Mesodermal cell (in vitro differentiated cells): ENCODE results near the gene ERC1.

Experiments used
- H3K27ac ChIP-seq: 2 replicates; pipeline ENCODE4 v1.7.0; 2013; ENCODE audit warnings: mild to moderate bottlenecking, low read depth, low read length, moderate library complexity; ENCODE audit not compliant: severe bottlenecking
- H3K36me3 ChIP-seq: 2 replicates; pipeline ENCODE4 v1.7.1; 2013; ENCODE audit warnings: mild to moderate bottlenecking, low read length, moderate library complexity; ENCODE audit not compliant: control insufficient read depth, insufficient read depth
- H3K4me1 ChIP-seq: one replicate; pipeline ENCODE4 v1.7.1; 2013; ENCODE audit warnings: mild to moderate bottlenecking, low read length; ENCODE audit not compliant: insufficient read depth, control insufficient read depth, poor library complexity, severe bottlenecking
- H3K4me3 ChIP-seq: 2 replicates; pipeline ENCODE4 v1.7.0; 2013; ENCODE audit warnings: low read length, control low read depth, mild to moderate bottlenecking; ENCODE audit not compliant: insufficient read depth, poor library complexity, severe bottlenecking; ENCODE audit errors: extremely low read depth
- H3K9me3 ChIP-seq: 2 replicates; pipeline ENCODE4 v1.7.1; 2013; ENCODE audit warnings: mild to moderate bottlenecking, low read length, moderate library complexity; ENCODE audit not compliant: control insufficient read depth
- WGBS, 2 experiments: methylation state at CpG; one replicate each; pipeline ENCODE4 v1.1.5; 2013; ENCODE audit warnings: missing lambda C conversion rate in 2 of 2; ENCODE audit not compliant: insufficient coverage in 2 of 2; 5-methylcytosine and 5-hydroxymethylcytosine counted together

ERC1 gene

DNA sequence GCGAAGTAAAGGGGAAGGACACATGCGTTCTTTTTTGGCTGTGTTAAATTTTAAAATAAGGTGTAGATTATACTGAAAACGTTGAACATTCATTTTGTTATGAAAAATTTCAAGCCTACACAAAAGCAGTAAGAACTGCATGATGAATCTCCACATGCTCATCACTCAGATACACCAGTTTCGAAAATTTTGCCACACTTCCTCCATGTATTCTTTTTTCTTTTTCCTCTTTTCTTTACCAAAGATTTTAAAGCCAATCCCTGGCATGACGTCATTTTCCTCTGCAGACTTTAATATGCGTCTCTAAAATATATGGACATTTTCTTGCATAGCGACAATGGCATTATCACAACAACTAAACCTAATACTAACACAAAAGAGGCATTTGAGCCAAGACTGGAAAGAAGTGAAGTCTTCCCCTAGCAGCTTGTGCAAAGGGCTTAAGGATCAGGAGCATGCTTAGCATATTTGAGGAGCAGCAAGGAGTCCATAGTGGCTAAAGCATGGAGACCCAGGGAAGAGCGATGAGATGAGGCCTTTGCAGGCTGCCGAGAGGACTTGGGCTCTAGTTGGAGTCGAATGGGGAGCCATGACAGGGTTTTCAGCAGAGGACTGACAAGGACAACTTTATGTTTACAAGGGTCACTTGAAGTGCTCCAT lies 111.9 kb downstream of the ERC1 start:
- H3K4me3 ChIP-seq = no peak overlapping the region
- no peaks in the 10 kb centered on the region for H3K9me3 ChIP-seq
- peaks cover 7% of the 10 kb centered on the region for H3K4me1 ChIP-seq
- 90 to 93% methylated on average over 5 to 7 of the region's 10 CpGs for WGBS, 2 experiments
- H3K36me3 ChIP-seq = no peaks in the 10 kb centered on the region
- no peak overlapping the region for H3K27ac ChIP-seq

DNA sequence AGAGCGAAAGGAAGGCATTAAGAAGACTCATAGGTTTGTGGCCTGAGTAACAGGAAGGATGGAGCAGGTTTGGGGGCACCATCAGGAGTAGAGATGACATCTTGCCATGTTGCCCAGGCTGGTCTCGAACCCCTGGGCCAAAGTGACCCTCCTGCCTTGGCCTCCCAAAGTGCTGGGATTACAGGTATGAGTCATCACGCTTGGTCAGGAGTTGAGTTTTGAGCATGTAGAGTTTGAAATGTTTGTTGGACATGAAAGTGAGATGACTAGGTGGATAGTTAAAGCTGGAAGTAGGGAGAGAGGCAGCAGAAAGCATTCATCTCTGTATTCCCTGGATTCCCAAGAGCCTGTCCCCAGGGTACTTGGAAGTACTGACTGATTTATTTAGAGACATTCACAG lies 112.6 kb downstream of the ERC1 start:
- WGBS, 2 experiments = 93 to 95% methylated on average over 3 of the region's 3 CpGs
- no peak overlapping the region for H3K27ac ChIP-seq
- H3K9me3 ChIP-seq = no peaks in the 10 kb centered on the region
- no peaks in the 10 kb centered on the region for H3K36me3 ChIP-seq
- H3K4me1 ChIP-seq = peaks cover 7% of the 10 kb centered on the region
- no peak overlapping the region for H3K4me3 ChIP-seq

DNA sequence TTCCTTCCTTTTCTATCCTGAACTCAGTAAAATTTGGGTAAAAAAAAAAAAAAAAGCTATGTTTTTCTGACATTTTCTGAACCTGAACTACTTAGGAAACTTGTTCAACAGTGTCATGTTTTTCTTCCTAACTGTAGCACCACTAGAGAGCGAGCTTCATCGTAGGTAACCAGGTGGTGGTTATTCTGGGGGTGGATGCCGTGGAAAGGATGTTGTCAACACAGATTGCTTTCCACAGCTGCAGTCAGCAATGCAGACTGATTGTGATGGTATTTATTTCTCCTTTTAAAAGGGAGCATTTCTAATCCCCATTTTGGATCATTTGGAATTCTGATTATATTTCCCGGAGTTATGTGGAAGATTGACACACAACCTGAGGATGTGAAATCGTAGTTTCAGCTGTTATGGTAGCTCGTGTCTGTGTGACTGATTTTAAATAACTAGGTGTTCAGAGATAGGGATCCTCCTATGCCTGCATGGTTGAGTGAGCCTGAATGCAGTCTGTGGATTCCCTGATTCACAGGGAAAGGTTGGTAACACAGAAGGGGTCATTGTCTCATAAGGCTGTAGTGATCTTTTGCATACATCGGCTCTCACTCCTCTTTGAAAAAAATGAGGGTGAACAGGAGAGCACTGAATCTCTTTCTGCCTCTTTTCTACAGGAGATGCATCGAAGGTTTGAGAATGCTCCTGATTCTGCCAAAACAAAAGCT lies 113.2 kb downstream of the ERC1 start:
- Histone ChIP-seq H3K27ac (no peak overlapping the region), H3K4me3 (no peak overlapping the region), H3K9me3 (no peaks in the 10 kb centered on the region), H3K36me3 (no peaks in the 10 kb centered on the region), H3K4me1 (peaks cover 7% of the 10 kb centered on the region)
- 82 to 90% methylated on average over 4 of the region's 8 CpGs for WGBS, 2 experiments

DNA sequence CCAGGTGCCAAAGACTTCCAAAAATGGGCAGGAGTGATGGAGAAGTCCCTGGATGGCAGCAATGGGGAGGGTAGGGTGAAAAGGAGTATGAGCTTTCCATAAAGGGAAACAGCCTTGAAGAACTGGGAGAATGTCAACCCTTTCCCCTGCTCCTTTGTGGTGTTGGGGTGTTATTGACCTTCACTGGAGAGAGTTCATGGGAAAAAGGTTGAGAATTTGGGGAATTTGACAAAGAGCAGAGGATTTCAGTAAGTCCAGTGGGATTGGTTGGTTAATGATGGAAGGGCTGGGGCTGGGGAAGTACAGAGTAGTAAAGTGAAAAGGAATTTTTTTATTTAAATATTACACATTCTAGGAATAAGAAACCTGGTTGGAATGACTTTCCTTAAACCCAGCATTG lies 116.6 kb downstream of the ERC1 start:
- Histone ChIP-seq H3K9me3 (no peaks in the 10 kb centered on the region), H3K4me1 (peaks cover 7% of the 10 kb centered on the region), H3K36me3 (peaks cover 10% of the 10 kb centered on the region), H3K4me3 (no peak overlapping the region), H3K27ac (no peak overlapping the region)

- Histone ChIP-seq H3K27ac (no peak overlapping the region), H3K4me1 (peaks cover 1% of the 10 kb centered on the region), H3K9me3 (no peaks in the 10 kb centered on the region), H3K36me3 (peaks cover 10% of the 10 kb centered on the region), H3K4me3 (no peak overlapping the region)
- WGBS, 2 experiments = 80 to 100% methylated on average over 1 of the region's 1 CpG
Observed at GRCh38 chr12:1108276-1108675, 117.3 kb downstream of the ERC1 start.

- WGBS, 2 experiments = 100% methylated on average over 1 to 2 of the region's 4 CpGs
- Histone ChIP-seq H3K9me3 (no peaks in the 10 kb centered on the region), H3K4me1 (no peaks in the 10 kb centered on the region)
Observed at GRCh38 chr12:1115484-1116231, 124.6 kb downstream of the ERC1 start.

DNA sequence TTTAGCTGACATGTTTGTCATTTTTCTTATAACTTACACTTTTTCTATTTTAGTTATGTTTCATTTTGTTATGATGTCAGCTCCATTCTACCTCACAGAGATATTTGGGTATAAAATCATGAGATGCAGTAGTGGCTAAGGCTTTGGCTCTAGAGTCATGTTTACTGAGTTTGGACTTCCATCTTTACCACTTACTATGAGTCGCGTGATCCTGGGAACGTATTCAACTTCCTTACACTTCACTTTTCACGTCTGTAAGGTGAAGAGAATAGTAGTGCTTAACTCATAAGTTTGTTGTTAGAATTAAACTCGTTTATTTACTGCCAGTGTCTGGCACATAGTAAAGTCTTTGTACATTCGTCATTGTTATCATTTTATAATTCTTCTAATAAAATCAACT lies 126.3 kb downstream of the ERC1 start:
- Histone ChIP-seq H3K36me3 (no peaks in the 10 kb centered on the region), H3K4me1 (no peaks in the 10 kb centered on the region), H3K4me3 (no peak overlapping the region), H3K9me3 (no peaks in the 10 kb centered on the region), H3K27ac (no peak overlapping the region)
- no CpG with 5 or more reads among the region's 6 CpGs for WGBS, 2 experiments

More at GRCh38 chr12:1115484-1116231, 124.6 kb downstream of the ERC1 start:
- Histone ChIP-seq H3K27ac (no peak overlapping the region), H3K36me3 (peaks cover 10% of the 10 kb centered on the region), H3K4me3 (no peak overlapping the region)

DNA sequence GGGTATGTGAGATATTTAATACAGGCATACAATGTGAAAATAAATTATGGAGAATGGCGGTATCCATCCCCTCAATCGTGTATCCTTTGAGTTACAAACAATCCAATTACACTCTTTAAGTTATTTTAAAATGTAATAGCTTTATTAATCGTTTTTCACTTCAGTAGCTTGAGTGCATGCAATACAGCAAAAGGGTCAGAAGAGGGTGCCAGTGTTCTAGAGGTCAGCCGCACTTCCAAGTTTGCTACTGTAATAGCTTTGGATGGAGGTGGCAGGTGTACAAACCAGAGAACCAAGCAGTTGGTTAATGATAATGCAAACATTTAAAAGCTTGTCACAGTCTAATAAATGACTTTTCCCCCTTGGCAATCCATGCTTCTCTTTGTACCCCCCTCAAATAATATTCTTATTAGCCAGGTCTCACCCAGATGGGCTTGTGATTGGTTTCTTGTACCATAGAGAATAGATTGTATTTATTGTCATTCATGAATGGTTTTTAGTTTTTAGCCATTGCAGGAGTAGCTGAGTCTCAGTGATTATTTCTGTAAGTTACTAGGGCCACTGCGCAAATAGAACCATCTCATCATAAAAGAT lies 127.0 kb downstream of the ERC1 start:
- Histone ChIP-seq H3K27ac (no peak overlapping the region), H3K4me1 (no peaks in the 10 kb centered on the region), H3K36me3 (no peaks in the 10 kb centered on the region), H3K9me3 (no peaks in the 10 kb centered on the region), H3K4me3 (no peak overlapping the region)
- 0% methylated on average over 1 of the region's 5 CpGs; no CpG with 5 or more reads in 1 of the 2 experiments for WGBS, 2 experiments

DNA sequence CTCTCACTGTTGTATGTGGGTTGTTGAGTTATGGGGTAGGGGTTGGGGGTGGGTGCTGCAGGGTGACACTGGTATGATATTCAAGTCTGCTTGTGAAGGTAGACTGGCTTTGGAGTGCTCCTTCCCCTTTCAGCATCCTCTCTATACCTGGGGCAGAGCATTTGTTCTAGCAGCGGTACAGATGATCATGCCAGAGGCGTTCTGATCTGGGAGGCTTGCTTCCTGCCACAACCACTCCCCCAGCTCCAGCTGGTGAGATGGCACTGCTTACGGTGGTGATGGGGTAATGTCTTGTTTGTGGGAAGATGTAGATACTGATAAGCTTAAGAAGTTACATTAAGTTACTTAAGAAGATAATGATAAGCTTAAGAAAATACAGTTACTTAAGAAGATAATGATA lies 131.8 kb downstream of the ERC1 start:
- H3K27ac ChIP-seq = no peak overlapping the region
- no peak overlapping the region for H3K4me3 ChIP-seq
- WGBS, 2 experiments = no CpG with 5 or more reads among the region's 3 CpGs
- H3K9me3 ChIP-seq = no peaks in the 10 kb centered on the region
- H3K4me1 ChIP-seq = no peaks in the 10 kb centered on the region
- no peaks in the 10 kb centered on the region for H3K36me3 ChIP-seq

GRCh38 chr12:1126091-1126490 lies 135.1 kb downstream of the ERC1 start:
- Histone ChIP-seq H3K4me3 (no peak overlapping the region), H3K9me3 (no peaks in the 10 kb centered on the region), H3K27ac (no peak overlapping the region), H3K36me3 (no peaks in the 10 kb centered on the region), H3K4me1 (no peaks in the 10 kb centered on the region)
- 67 to 94% methylated on average over 1 to 2 of the region's 2 CpGs for WGBS, 2 experiments
